Stimulated activated CD8-positive, alpha-beta memory T cell treated with anti-CD3 and anti-CD28 coated beads, Interleukin-12 subunit alpha, Interleukin-12 subunit beta, amount 100 ng/mL, for 4 hours (primary cell): Measurements from ENCODE around the gene EFCAB6.
"Not testable (repeated sequence)": the region's sequence is repeated elsewhere in the genome, so short reads cannot be mapped to it uniquely, and the experiment has no call there.

Experiments
- DNase-seq: peaks from one replicate; pipeline ENCODE4 v3.0.0-alpha.2; 2020; ENCODE audit warnings: low read depth

EFCAB6 gene

DNA sequence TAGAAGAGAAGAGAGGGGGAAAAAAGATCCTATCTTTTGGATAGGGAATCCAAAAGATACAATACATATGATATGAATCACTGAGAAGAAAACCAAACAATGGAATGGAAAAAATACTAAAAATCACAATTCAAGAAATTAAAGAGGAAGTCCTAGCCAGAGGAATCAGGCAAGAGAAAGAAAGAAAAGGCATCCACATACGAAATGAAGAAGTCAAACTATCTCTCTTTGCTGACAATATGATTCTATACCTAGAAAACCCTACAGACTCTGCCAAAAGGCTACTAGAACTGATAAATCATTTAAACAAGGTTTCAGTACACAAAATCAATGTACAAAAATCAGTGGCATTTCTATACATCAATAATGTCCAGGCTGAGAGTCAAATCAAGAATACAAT lies 91.4 kb downstream of the EFCAB6 start:
- DNase-seq = no peak

DNA sequence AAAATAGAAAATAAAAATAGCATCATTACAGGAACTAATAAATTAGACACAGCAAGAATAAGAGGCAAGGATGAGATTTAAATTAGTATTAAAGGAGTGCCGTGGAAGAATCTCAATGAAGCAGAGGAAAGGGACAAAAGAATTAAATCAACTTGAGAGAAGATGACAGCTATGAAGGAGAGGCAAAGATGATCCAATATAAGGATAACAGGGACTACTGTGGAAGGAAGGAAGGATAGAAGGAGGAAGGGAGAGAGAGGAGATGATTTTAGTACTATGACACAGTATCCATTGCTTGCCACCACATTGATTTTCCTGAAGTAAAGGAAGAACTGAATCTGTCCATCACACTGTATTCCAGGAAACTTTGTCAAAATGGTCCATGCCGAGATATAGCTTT lies 98.0 kb downstream of the EFCAB6 start:
- no peak for DNase-seq

DNA sequence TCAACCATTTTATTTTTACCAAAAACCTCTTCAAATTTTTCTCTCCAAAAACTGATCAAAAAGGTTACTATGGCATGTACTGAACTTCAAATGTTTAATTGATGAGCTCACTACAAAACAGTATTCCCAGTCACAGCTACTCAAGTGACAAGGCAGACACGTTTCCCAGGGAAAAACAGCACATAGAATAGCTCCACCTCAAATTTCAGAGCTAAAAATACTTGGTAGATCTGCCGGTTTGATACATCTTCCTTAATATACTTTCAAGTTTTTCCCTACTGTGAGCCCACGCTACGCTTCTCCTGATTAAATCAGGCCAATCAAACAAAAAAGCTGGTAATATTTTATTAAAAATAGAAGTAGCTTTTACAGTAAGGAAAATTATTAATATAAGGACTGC lies 100.4 kb downstream of the EFCAB6 start:
- no peak for DNase-seq

DNA sequence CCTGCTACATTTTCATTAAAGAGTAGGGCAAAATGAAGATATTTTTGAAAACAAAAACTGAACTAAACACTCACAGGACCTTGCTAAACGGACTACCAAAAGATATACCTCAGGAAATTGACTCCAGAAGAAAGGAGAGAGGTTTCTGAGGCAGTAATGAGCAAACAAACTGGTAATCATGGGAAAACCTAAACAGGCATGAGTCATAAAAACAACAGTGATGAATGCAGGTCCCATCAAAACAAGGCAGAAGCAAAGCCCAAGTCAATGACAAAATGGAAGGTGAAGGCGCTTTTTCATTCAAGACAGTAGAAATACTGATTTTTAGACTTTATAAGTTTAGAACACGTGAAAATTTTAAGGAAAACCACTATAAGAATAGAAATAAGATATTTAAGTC lies 104.5 kb downstream of the EFCAB6 start:
- no peak for DNase-seq

DNA sequence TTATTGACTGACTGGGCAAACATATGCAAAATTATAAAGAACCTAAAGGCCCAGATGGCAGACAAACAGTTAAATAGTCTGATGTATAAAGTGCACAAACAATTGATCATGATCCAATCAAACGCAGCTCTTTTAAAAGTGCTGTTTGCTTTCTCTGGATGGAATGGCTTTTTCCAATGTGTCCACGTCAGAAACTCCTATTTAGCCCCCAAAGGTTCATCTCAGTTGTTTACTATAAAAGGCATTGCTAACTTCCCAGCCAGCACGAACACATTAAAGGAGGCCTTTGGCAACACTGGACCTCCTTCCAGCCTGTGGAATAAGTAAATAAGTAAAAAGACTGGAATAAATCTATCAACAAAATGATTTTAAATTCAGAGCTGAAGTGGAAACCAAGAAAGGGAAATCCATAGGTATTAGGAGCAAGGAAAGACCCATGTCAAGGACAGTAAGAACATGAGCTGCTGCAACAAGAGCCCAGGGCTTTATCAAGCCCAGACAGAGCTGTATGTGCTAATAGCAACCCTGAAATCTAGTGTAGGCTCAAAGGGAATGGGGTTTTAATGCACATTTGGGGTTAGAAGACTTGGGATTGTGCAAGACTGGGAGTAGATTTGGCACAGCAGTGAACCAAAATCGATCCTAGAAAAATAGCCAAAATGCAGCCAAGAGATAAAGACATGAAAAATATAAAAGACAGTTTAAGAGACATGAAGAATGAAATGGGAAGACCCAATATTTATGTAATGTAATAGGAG lies 105.4 kb downstream of the EFCAB6 start:
- no peak for DNase-seq

DNA sequence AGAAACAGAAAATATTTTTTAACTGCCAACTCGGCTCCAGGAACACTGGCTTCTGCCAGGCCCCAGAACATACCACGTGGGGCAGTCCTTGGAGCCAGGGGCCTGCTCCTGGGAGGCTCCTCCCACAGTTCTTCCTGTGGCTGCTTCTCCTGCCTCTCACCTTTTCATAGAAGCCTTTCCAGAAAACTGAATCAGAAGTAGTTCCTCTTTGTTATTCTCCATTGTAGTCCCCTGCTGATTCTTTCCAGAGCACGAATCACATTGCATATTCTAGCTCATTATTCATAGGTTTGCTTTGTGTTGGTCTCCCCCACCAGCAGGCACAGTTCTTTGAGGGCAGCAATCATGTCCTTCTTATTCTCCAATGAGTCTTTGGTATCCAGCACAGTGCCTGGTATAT lies 106.0 kb downstream of the EFCAB6 start:
- DNase-seq = no peak

DNA sequence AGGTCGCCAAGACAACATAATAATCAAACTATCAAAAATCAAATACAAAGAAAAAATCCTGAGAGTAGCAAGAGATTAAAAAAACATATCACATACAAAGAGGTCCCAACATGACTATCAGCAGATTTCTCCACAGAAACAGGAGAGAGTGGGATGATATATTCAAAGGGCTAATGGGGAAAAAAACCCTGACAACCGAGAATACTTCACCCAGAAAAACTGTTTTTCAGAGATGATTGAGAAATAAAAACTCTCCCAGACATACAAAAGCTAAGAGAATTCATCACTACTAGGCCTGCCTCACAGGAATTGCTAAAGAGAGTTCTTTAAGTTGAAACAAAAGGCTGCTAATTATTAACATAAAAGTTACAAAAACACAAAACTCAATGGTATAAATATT lies 108.1 kb downstream of the EFCAB6 start:
- no peak for DNase-seq

DNA sequence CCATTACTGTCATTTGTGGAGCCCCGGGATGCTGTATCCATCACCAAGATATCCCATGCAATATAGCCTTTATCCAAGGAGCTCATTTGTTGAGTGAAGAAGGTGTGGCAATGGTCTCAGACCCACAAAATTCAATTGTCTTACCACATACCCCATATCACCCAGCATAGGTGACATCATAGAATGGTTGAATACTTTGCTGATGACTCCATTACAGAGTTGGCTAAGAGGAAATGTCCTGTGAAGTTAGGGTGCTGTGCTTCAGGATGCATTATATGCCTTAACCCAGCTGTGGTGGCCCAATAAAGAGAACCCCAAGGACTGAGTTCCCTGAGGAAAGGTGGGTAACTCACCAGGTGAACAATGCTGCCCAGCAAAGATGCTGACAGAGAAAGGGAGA lies 113.7 kb downstream of the EFCAB6 start:
- DNase-seq = no peak

DNA sequence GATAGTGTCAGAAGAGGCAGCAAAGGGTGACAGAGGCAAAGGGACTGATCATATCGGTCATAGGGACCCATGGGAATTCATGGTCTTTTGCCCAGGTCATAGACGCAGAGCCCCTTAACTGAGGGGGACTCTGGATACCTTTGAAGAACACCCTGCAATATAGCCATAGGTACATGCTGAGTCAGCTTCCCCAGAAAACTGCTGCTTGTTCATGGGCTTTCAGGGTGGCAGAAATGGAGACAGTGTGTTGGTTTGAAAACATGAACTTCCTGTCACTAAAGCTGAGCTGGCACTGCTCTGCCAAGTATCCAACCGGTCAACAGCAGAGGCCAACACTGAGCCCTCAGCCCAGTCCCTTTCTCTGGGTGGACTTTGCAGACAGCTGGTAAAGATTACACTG lies 114.2 kb downstream of the EFCAB6 start:
- DNase-seq = no peak

DNA sequence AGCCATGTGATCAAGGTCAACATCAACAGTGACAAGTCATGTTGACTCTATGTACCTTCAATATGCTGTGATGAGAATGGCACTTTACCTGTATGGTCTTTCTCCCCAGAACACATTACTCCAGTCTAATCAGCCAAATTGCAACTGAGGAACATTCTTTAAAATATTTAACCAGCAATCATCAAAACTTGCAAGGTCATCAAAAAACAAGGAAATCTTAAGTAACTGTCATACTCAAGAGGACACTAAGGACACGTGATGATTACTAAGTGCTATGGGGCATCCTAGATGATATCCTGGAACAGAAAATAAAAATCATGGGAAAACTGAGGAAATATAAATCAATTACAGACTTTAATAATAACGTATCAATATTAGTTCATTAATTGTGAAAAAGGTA lies 118.9 kb downstream of the EFCAB6 start:
- DNase-seq = no peak

DNA sequence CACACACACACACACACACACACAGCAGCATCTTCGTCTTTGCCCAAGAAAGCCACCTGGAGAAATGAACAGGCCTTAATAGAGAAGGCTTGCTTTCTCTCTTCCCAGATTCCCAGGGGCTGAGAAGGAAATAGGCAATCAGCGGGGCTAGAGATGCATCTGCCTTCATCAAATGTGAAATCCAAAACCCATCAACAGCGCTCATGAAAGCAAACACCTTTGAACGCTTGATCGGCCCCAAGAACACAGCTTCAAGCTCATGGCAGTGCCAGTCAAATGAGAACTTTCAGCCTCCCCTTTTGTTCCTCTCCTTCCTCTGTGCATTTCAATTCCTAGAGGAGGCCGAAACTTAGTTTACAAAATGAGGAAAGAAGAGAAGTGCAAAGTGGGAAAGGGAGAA lies 122.7 kb downstream of the EFCAB6 start:
- no peak for DNase-seq

DNA sequence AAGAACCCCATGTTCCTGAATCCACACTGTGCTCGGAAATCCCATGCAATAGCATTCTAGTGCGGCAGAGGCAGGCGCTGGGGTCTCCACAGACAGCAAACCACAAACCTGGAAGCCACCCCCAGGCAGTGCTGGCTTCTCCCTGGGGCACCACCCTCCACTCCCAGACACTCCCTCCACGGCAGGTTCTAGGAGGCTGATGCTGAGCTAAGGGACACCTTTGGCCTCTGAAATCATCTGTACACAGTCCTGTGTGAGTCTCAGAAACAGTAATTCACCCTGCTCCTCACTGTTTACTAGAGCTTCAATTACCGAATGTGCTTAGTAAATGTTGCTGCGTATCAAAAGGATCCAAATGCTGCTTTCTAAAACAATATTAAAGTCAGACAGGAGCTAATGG lies 129.3 kb downstream of the EFCAB6 start:
- no peak for DNase-seq

DNA sequence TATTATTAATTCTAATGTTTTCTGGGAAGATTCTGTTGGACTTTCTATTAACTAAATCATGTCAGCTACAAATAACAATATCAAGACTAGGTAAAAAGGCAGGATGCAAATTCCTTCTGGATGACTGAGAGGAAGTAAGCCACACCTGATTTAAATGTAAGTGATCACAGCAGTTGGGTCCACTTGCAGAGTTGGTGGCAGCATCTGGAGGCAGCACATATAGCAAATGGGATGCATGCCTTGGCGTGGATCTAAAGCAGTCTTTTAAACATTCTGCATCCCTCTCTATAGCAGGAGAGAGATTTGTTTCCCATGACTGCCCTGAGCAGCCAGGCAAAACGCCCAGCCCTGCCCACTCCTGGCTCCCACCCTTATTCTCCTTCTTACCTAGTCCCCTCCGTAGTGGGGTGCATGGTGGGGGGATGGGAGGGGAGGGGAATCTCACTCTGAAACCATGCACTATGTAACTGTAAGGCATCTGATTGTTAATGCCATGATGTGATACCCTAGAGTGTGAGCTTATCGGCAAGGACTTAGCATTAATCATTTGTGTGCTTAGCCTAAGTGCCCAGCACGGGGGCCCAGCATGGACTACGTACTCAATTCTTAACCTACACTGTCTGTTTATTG lies 130.3 kb downstream of the EFCAB6 start:
- DNase-seq = no peak

DNA sequence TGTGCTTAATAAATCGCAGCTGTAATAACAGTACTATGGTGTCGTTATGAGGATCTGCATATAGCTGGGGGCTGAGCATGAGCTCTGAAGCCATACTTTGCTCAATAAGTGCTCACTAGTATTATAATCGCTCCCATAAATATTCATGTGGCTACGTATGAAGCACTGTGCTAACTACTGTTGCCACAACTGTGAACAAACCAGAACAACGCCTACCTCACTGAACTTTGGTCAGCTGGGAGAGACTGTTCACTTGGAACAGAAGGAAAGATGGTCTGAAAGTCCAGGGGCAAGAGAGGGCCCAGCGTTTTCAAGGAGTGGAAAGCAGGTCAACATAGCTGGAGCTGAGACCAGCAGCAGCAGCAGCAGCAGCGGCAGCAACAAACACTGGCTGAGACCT lies 141.6 kb downstream of the EFCAB6 start:
- no peak for DNase-seq

DNA sequence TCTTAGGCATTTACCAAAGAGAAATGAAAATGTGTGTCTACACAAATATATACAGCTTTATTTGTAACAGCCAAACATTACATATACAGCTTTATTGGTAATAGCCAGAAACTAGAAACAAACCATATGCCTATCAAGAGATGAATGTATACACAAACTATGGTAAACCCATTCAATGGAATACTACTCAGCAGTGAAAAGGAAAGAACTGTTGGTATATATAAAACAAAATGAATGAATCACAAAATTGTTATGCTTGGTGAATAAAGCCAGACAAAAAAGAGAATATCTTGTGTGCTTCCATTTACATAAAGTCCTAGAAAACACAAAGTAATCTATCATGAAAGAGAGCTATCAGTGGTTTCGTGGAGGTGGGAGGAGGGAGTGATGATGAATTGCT lies 142.9 kb downstream of the EFCAB6 start:
- no peak for DNase-seq

DNA sequence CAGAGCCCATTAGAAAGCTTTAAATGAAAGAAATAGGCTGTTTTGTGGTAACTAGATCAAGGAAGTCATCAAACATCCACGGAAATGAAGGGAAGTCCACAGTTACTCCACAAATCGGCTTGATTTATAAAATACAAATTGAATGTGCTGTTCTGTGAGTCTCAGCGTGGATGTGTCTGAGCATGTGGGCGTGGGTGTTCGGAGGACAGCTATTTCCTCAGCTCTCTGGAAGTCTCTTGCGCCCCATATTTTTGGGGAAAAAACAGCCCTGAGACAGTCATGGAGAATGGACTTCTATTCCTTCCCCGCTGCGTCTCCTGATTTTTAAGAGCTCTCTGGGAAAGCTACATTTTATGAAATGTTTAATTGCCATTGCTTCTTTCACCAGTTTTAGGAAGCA lies 144.4 kb downstream of the EFCAB6 start:
- no peak for DNase-seq

DNA sequence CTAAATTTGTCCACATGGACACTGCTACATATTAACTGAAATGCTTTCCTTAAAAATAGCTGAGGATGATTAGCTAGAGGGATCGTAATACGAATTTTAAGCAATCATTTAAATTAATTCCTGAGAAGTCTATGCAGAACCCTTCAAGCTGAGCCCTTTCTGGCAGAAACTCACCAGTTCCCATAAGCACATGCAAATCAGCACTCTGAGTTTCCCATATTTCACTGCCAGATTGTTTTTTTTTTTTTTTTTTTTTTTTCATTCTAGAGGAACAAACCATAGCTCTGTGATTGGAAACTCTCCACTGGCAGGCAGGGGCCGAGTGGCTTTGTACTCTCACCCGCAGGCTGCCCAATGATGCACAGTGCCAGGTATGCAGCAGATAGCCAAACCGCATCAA lies 145.6 kb downstream of the EFCAB6 start:
- DNase-seq = no peak

DNA sequence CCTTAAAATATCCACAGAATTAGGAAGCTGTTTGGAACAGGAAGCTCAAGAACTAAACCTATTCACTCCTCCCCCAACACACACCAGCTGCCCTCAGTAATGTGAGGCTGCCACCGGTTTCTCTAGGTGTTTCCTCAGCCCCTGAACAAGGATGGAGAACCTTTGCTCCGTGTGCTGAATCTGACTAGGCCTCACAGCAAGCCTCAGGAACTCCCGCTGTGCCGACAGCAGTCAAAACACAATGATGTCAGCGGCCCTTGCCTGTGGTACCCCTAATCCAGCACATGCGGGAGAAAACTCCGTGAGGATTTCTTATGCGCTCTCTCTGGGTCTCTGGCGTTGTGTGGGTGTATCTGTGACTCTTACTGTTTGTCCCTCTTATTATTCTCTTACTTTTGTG lies 153.3 kb downstream of the EFCAB6 start:
- no peak for DNase-seq

DNA sequence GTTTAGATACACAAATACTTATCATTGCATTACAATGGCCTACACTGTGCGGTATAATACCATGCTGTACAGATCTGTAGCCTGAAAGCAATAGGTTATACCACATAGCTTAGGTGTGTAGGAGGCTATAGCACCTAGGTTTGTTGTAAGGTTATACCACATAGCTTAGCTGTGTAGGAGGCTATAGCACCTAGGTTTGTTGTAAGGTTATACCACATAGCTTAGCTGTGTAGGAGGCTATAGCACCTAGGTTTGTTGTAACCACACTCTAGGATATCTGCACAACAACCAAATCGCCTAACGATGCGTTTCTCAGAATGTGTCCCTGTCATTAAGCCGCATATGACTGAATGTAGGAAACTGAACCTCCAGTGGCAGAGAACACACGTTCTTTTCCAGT lies 155.5 kb downstream of the EFCAB6 start:
- not testable (repeated sequence) for DNase-seq

DNA sequence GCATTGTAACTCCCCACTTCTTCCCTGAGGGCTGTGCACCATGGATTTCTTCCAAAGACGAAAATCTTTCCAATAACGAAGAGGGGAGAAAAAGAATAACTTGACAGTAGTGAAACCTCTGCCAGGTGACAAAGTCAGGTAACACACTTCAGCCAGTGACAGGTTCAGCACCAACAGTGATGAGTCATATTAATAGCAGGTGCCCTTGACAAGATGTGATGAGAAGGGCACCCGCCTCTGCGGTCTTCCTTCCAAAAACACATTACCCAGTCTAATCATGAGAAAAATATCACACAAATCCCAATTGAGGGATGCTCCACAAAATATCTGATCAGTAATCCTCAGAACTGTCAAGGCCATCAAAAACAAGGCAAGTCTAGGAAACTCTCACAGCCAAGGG lies 157.8 kb downstream of the EFCAB6 start:
- DNase-seq = no peak

DNA sequence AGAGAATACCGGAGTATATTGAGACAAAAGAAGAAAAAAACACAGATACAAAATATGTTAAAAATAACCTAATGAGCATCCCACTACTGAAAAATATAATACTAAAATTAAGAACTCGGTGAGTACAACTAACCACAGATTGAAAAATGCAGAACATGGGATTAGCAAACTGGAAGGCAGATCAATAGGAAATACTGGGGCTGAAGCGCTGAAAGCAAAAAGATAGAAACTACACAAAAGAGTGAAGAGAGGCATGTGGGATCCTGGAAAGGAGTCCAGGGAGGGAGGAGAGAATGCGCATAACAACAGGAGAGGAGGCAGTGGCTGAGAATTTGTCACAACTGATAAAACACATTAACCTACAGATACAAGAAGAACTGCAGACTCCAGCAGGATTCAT lies 159.3 kb downstream of the EFCAB6 start:
- no peak for DNase-seq

DNA sequence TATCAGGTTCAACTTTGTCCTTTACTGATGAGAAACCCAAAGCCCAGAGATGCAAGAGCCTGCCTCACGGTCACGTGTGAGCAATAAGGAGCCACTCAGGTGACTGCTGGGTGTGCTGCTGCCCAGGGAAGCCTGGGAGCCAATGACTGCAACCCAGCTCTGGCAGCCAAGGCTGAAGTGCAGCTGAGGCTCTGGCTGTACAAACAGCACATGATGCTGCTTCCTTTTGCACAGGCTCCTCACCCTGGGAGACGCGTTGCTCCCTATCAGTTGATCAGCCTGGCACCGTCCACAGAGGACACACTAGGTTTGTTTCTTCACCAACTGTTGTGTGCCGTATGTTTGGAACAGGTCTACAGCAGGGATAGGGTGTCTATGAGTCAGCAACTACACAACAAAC lies 168.7 kb downstream of the EFCAB6 start:
- no peak for DNase-seq

DNA sequence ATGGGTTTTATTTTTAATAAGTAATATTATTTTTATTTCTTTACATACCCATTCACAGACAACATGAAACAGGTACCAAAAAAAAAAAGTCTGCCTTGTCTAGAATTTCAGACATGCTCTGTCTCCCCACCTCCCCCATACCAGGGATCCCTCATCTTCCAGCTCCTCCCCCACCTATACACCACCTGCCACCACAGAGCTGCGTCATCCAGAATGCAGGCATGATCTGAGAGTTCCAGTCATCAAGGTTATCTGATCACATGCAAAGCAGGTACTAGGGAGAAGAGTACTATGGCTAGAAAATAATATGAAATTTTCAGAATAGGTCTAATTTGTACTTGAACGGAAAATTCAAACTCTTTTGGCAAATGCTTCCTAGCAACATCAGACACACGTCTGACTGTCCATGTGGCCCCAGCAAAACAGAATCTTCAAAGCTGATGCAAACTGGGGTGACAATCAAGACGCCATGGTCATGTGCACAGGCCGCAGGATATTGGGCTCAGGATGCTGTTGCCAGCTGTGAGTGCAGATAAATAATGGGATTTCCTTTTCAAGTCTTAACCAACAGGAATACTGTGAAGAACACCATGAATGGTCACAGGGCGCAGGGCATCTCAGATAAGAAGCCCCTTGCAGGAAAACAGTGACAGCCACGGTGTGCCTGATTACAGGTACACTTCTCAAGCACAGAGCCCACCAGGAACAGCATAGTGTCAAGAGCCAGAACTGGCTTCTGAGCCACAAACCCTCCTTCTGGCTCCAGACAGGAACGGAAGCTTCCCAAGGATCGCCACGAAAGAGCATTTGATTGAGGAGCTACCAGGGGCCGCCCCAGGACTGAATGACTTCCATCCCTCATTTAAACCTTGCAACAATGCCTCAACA lies 169.5 kb downstream of the EFCAB6 start:
- DNase-seq = no peak
